ENCODE measurements around the gene APOBEC3H.
A peak's percentile ranks its signal among the peaks of the same experiment; 100 is the strongest.

APOBEC3H gene

DNA sequence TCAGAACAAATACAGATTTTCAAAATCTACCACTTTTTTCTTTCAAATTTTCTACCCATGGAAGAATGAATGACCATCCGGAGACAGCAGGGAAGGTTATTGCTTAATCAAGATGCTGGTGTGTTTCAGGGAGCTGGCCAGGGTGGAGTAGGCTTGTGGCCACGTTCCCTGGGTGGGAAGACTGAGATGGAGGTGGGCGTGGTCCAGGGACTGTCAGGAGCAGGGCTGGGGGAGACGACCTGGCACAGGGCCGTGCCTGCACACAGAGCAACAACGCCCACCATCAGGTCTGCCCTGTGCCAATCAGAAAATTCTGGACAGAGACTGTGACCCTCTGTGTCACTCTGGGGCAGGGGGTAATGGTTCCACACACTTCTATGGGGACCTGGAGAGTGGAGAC, 7.1 kb upstream of the APOBEC3H start:
- H3K27ac ChIP-seq: peak overlapping the region; percentile 86
- H3K27me3 ChIP-seq: no peaks in the 10 kb centered on the region
- TF ChIP-seq, protein P1, sequence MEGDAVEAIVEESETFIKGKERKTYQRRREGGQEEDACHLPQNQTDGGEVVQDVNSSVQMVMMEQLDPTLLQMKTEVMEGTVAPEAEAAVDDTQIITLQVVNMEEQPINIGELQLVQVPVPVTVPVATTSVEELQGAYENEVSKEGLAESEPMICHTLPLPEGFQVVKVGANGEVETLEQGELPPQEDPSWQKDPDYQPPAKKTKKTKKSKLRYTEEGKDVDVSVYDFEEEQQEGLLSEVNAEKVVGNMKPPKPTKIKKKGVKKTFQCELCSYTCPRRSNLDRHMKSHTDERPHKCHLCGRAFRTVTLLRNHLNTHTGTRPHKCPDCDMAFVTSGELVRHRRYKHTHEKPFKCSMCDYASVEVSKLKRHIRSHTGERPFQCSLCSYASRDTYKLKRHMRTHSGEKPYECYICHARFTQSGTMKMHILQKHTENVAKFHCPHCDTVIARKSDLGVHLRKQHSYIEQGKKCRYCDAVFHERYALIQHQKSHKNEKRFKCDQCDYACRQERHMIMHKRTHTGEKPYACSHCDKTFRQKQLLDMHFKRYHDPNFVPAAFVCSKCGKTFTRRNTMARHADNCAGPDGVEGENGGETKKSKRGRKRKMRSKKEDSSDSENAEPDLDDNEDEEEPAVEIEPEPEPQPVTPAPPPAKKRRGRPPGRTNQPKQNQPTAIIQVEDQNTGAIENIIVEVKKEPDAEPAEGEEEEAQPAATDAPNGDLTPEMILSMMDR (IDR thresholded peaks at IDR 0.05): no peak
- H3K9me3 ChIP-seq: no peaks in the 10 kb centered on the region
- H3K36me3 ChIP-seq: peaks cover 13% of the 10 kb centered on the region
- peaks cover 51 to 53% of the 10 kb centered on the region in 2 experiments for H3K4me1 ChIP-seq (ENCODE audit: control insufficient read depth in 1 of 2, insufficient read depth in 1 of 2, low read depth in 1 of 2, low read length in 1 of 2)
- no peak overlapping the region for H3K4me3 ChIP-seq (ENCODE audit: low read depth in 1 of 2, low read length in 1 of 2)

DNA sequence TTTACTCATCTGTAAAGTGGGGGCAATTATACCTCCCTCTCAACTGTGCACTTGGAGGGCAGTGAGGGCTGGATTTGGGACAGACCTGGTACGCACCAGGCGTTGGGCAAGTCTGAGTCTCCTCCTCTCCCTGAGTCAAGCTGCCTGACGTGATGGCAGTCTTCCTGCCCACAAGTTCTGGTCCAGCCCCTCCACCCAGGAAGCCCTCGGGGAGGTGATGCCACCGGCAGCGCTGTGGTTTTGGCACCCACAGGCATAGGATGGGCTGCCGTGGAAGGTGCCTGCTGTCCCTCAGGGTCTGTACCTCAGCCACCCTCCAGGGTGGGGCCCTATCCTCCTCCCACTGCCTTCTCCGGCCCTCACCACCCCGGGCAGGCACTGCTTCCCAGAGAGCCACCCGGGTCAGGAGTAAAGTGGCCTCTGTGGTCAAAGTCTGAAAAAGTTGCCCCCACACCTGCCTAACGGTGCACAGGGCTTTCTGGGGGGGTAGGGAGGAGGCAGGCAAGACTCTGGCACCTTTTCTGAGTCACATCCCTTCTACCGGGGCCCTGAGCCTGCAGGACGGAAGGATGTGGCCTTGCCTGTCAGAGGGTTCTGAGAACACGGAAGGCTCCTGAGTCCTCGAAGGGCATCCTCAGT, 6.5 kb upstream of the APOBEC3H start:
- H3K4me3 ChIP-seq (ENCODE audit: low read depth in 1 of 2, low read length in 1 of 2): no peak overlapping the region
- no peaks in the 10 kb centered on the region for H3K27me3 ChIP-seq
- TF ChIP-seq, protein P1 (IDR thresholded peaks at IDR 0.05): no peak
- H3K9me3 ChIP-seq: no peaks in the 10 kb centered on the region
- H3K36me3 ChIP-seq: peaks cover 13% of the 10 kb centered on the region
- H3K4me1 ChIP-seq (ENCODE audit: control insufficient read depth in 1 of 2, insufficient read depth in 1 of 2, low read depth in 1 of 2, low read length in 1 of 2): peaks cover 55 to 58% of the 10 kb centered on the region in 2 experiments
- peak overlapping the region; percentile 86 for H3K27ac ChIP-seq

DNA sequence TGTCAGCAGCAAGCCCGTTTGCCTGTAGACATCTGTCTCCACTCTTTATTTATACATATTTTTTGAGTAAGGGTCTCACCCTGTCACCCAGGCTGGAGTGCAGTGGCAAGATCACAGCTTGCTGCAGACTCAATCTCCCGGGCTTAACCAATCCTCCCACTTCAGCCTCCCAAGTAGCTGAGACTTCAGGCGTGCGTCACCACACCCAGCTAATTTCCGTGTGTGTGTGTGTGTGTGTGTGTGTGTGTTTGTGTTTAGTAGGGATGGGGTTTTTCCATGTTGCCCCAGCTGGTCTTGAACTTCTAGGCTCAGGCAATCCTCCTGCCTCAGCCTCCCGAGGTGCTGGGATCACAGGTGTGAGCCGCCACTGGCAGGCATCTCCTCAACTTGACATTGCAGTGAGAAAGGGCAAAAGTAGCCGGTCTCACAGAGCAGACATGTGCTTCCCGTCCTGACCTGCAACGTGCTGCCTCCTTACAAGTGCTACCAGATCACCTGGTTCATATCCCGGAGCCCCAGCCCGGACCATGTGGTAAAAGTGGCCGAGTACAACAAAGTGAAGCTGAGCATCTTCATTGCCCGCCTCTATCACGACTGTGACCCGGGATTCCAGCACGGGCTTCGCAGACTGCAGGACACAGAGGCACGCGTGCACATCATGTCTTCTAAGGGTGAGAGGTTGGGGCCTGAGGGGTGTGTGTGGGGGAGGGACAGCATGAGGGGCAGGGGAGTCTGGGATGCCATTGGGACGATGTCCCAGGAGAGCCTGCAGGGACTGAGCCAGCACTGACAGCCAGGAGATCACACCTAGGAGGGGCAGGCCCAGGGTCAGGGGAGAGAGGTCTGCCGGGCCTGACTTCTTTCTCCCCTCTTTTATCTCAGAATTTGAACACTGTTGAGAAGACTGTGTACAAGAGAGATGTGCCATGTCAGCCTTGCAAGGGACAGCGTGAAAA, 5.6 kb upstream of the APOBEC3H start:
- Histone ChIP-seq H3K9me3 (no peaks in the 10 kb centered on the region), H3K27me3 (no peaks in the 10 kb centered on the region), H3K4me3 (ENCODE audit: low read depth in 1 of 2, low read length in 1 of 2) (no peak overlapping the region), H3K27ac (peak overlapping the region; percentile 86), H3K36me3 (peaks cover 9% of the 10 kb centered on the region), H3K4me1 (ENCODE audit: control insufficient read depth in 1 of 2, insufficient read depth in 1 of 2, low read depth in 1 of 2, low read length in 1 of 2) (peaks cover 55 to 66% of the 10 kb centered on the region in 2 experiments)
- TF ChIP-seq, protein P1 (IDR thresholded peaks at IDR 0.05): no peak

DNA sequence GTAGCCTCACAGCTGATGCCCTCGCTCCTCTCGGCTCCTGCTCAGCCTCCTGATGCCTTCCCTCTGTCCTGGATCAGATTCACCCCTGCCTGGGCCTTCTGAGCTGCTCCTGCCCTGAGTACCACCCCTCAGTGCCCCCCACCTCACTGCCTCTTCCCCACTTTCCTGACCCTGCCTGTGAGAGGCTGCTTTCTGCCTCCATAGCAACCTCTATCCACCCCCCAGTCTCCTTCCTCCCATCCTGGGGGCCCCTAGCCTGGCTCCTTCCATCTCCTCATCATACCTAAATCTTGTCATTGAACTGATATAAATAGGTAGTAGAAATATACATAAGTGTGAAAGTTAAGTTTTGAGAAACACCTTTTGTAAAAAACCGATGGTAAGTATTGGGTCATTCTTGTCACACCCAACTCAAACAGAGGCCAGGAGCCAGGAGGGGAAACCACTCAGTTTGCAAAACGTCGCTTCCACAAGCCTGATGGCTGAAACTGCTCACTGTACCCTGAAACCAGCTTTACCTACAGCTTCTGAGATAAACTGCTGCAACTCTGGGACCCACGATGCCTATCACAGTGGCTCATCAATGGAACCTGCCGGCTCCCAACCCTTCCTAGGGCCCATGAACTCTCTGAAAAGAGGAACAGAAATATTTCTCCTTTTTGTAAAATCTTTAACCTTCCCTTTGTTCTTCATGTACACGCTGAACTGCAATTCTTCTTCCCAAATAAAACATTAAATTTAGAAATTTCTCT, 4.8 kb upstream of the APOBEC3H start:
- peaks cover 1% of the 10 kb centered on the region for H3K36me3 ChIP-seq
- TF ChIP-seq, protein P1 (IDR thresholded peaks at IDR 0.05): no peak
- H3K9me3 ChIP-seq: no peaks in the 10 kb centered on the region
- H3K27ac ChIP-seq: peak overlapping the region; percentile 86
- peaks cover 62 to 74% of the 10 kb centered on the region in 2 experiments for H3K4me1 ChIP-seq (ENCODE audit: control insufficient read depth in 1 of 2, insufficient read depth in 1 of 2, low read depth in 1 of 2, low read length in 1 of 2)
- H3K27me3 ChIP-seq: no peaks in the 10 kb centered on the region
- H3K4me3 ChIP-seq (ENCODE audit: low read depth in 1 of 2, low read length in 1 of 2): peak overlapping the region in 1 of 2 experiments; percentile 0

DNA sequence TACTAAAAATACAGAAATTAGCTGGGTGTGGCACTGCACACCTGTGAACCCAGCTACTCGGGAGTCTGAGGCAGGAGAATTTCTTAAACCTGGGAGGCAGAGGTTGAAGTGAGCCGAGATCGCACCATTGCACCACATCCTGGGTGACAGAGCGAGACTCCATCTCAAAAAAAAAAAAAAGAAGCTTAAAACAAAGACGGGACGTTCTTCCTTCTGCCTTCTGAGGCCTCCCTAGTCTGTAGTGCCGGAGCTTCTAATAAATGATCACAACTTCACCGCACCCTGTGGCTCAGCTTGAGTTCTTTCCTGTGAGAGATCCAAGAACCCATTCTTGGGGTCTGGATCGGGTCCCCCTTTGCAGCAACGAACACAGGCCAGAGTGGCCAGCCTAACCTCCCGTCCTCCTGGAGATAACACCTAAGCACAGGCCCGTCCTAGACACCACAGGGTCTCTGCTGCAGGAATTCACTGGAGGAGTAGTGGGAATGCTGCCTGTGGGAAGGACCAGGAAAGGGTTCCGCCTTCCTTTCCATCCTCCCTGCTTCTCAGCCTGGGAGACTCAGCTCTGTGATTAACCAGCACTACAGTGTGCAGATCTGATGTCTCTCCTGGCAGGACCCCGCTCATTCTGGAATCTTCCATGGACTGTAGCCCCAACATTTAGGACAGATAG, 2.2 kb upstream of the APOBEC3H start:
- Histone ChIP-seq H3K27me3 (no peaks in the 10 kb centered on the region), H3K36me3 (no peaks in the 10 kb centered on the region), H3K4me3 (ENCODE audit: low read depth in 1 of 2, low read length in 1 of 2) (peak overlapping the region in 1 of 2 experiments; percentile 3), H3K9me3 (no peaks in the 10 kb centered on the region), H3K4me1 (ENCODE audit: control insufficient read depth in 1 of 2, insufficient read depth in 1 of 2, low read depth in 1 of 2, low read length in 1 of 2) (peaks cover 67 to 82% of the 10 kb centered on the region in 2 experiments), H3K27ac (peak overlapping the region; percentile 79)
- TF ChIP-seq, protein P1 (IDR thresholded peaks at IDR 0.05): no peak

Measured in neutrophil (primary cell).